ENCODE data around the gene EPHB4. TPM values are rescaled to one million over a fixed set of nuclear protein-coding genes. Genes with fewer than 3 reads are reported as not detected.
A peak's percentile ranks its signal among the peaks of the same experiment; 100 is the strongest.

The EPHB4 gene
- total and polyA plus RNA-seq, 12 donors = 13.8 to 41.6 (median 21.0) TPM

DNA sequence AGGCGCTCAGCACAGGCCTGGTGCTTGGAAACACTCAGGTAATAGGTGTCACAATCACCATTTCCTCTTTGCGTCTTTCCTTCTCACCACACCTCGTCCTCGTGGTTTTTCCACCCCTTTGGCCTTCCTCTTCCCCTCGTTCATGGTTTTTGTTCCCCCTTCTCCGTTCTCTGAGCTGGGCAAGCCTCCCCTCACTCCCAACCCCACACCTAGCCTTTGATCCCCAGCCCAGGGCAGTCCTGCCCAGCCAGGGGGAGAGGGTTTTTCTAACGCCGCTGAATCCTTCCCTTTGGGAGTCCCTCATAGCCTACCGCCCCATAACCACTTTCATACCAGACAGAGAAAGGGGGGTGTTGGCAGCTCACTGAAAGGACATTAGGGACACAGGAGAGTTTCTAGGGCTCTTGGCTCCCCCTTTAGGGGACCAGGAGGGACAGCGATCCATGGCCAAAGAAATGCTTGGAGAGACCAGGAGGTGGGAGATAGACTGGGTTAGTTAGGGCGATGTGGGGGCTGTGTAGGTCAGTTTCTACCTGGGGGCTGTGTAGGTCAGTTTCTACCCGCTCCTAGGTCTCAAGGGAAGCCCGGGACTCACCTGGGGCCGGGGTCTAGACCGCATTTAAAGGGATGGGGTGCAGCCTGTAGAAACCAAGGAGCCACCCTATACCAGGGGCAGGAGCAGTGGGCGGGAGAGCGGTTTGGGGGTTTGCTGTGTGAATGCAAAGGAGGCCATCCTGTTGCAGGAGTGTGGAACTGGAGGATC lies 1.4 kb downstream of the EPHB4 start:
- TF ChIP-seq CTCF (IDR thresholded peaks at IDR 0.05) = peak in 5 of 9 donors; percentile 10 to 40 (median 13)
- Histone ChIP-seq H3K4me3 (peak overlapping the region; percentile 42 to 89 (median 74)), H3K27me3 (peaks cover 0 to 45% (median 5%) of the 10 kb centered on the region in 7 donors), H3K9me3 (no peaks in the 10 kb centered on the region), H3K36me3 (peaks cover 0 to 35% (median 12%) of the 10 kb centered on the region in 9 donors), H3K4me1 (peaks cover 2 to 53% (median 33%) of the 10 kb centered on the region in 9 donors), H3K27ac (peak overlapping the region; percentile 73 to 95 (median 90))
- no peak for DNase-seq
- intact Hi-C loops (cut with DNase I) = loop anchor here in 1 of 10 donors (1.0 kb wide), 1 partner anchor 26 kb away; the partner anchor contains the start of gene SLC12A9
- WGBS, 2 donors = 27 to 28% methylated on average over 17 of the region's 17 CpGs
- no peak for ATAC-seq

- Histone ChIP-seq H3K27ac (peak overlapping the region; percentile 73 to 95 (median 90)), H3K4me1 (peaks cover 2 to 53% (median 33%) of the 10 kb centered on the region in 9 donors), H3K27me3 (peaks cover 0 to 45% (median 5%) of the 10 kb centered on the region in 7 donors), H3K36me3 (peaks cover 0 to 42% (median 12%) of the 10 kb centered on the region in 9 donors), H3K4me3 (peak overlapping the region; percentile 12 to 89 (median 74)), H3K9me3 (no peaks in the 10 kb centered on the region)
- 37 to 44% methylated on average over 16 of the region's 16 CpGs for whole genome bisulfite sequencing, 2 donors
- ATAC-seq (peak; percentile 30 to 74 (median 61)), DNase-seq (peak; percentile 54 to 69)
- intact Hi-C loops (cut with DNase I) = loop anchor here in 1 of 10 donors (1.0 kb wide), 1 partner anchor 27 kb away; the partner anchor contains the start of gene SLC12A9
- no peak for TF ChIP-seq CTCF (IDR thresholded peaks at IDR 0.05)
These were observed 2.1 kb downstream of the EPHB4 start for GRCh38 chr7:100825215-100825671.

DNA sequence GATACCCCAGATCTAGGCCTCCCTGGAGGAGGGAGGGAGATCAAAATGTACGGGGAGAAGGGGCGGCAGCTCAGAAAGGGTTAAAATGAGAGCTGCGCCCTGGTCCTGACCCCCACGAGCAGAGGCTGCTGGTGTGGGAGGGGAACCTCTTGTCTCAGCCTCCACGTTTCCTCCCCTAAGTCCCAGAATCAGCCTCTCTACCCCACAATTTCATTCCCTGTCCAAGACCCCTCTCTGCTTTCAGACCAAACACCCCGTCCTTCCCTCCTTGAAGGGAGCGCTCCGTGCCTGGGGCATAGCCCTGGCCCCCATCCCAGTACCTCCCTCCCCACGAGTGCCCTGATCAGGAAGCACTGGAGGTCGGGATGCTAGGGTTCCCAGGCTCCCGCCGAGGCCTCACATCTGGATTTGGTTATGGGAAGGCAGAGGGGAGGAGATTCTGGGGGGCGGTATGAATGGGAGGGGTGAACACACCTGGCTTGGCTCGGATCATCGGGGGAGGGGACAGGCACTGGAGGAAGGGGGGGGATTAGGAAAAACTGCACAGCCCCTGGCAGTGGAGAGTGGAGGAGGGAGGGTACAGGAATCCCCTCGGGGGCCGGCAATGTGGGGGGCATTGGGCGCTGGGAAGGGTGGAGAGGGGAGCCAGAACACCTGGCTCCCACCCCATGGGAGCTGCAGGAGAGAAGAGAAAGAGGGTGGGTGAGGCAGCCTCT lies 2.7 kb downstream of the EPHB4 start:
- peaks cover 0 to 45% (median 5%) of the 10 kb centered on the region in 7 donors for H3K27me3 ChIP-seq
- peaks cover 2 to 50% (median 31%) of the 10 kb centered on the region in 9 donors for H3K4me1 ChIP-seq
- no peaks in the 10 kb centered on the region for H3K9me3 ChIP-seq
- 48 to 54% methylated on average over 18 of the region's 18 CpGs for WGBS, 2 donors
- intact Hi-C loops (cut with DNase I) = loop anchor here in 1 of 10 donors (1.0 kb wide), 1 partner anchor 28 kb away; the partner anchor contains the start of gene SLC12A9
- no peak for TF ChIP-seq CTCF (IDR thresholded peaks at IDR 0.05)
- peak overlapping the region; percentile 49 to 93 (median 86) for H3K27ac ChIP-seq
- ATAC-seq (no peak), DNase-seq (no peak)
- peak overlapping the region in 9 of 10 donors; percentile 65 to 89 (median 74) for H3K4me3 ChIP-seq
- H3K36me3 ChIP-seq = peaks cover 0 to 48% (median 17%) of the 10 kb centered on the region in 9 donors

- Histone ChIP-seq H3K27ac (no peak overlapping the region), H3K36me3 (peaks cover 0 to 59% (median 20%) of the 10 kb centered on the region in 9 donors), H3K9me3 (no peaks in the 10 kb centered on the region), H3K27me3 (peaks cover 0 to 34% (median 3%) of the 10 kb centered on the region in 7 donors), H3K4me3 (no peak overlapping the region), H3K4me1 (peaks cover 0 to 43% (median 23%) of the 10 kb centered on the region in 9 donors)
- no peak for TF ChIP-seq CTCF (IDR thresholded peaks at IDR 0.05)
- DNase-seq (no peak), ATAC-seq (no peak)
- intact Hi-C loops (cut with DNase I) = no loop called here
- WGBS, 2 donors = 94 to 97% methylated on average over 31 of the region's 31 CpGs
These were observed 3.8 kb downstream of the EPHB4 start for GRCh38 chr7:100823534-100823933.
